ENCODE measurements around the gene KIAA1217. TPM values are rescaled to one million over a fixed set of nuclear protein-coding genes. Genes with fewer than 3 reads are reported as not detected.

KIAA1217 gene
- polyA plus RNA-seq, 1 donor from 2014 or later, result 0.22 TPM

DNA sequence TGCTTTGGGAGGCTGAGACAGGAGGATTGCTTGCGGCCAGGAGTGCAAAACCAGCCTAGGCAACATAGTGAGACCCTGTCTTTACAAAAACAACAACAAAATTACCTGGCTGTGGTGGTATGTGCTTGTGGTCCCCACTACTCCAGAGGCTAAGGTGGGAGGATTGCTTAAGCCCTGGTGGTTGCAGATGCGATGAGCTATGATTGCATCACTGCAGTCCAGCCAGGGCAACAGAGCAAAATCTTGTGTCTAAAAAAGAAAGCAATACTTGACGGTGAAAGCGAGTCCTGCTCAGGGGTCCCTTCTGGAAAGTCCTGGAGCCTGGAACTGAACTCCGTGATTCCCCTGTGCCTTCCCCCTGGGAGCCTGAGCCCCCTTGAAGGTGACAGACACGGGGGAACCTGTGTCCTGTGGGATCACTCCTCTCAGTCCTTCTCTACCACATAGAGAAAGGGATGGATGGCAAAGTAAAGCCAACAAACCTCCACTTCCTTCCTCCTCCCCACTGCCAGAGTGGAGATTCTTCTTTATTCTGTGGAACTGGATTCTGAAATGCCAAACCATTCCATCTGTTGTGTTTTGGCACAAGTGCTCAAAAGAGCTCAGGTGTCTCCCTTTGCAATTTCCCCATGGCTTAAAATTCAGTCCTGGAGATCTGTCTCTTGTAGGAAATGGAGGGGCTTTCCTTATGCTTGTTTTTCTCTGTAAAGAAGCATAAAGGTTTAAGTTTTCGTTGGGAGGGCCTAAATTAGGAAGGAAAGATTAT is 50.6 kb downstream of the KIAA1217 start:
- no peaks in the 10 kb centered on the region for H3K79me2 ChIP-seq (replicated peaks; ENCODE audit: insufficient read depth, low read length)
- no peak overlapping the region for H2AFZ ChIP-seq (ENCODE audit: low read depth, low read length)
- no peaks in the 10 kb centered on the region for H3K36me3 ChIP-seq (ENCODE audit: insufficient read depth, low read length)
- no peak overlapping the region for H3K4me2 ChIP-seq (ENCODE audit: low read length)
- H3K9me3 ChIP-seq (ENCODE audit: low read length), result no peaks in the 10 kb centered on the region
- no peaks in the 10 kb centered on the region for H3K27me3 ChIP-seq (ENCODE audit: insufficient read depth, low read depth, low read length)
- H3K27ac ChIP-seq (ENCODE audit: low read length), result no peak overlapping the region
- TF ChIP-seq MXI1 (conservative IDR thresholded peaks at IDR 0.05; ENCODE audit: poor library complexity, severe bottlenecking) (no peak), EZH2 (IDR thresholded peaks at IDR 0.05; ENCODE audit: borderline replicate concordance, insufficient read depth, low read length, poor library complexity, severe bottlenecking) (no peak), POLR2AphosphoS5 (IDR thresholded peaks at IDR 0.05) (no peak), EP300 (conservative IDR thresholded peaks at IDR 0.05; ENCODE audit: poor library complexity, severe bottlenecking) (no peak), TAF1 (IDR thresholded peaks at IDR 0.05; ENCODE audit: low read depth) (no peak)
- TF ChIP-seq, protein P1, sequence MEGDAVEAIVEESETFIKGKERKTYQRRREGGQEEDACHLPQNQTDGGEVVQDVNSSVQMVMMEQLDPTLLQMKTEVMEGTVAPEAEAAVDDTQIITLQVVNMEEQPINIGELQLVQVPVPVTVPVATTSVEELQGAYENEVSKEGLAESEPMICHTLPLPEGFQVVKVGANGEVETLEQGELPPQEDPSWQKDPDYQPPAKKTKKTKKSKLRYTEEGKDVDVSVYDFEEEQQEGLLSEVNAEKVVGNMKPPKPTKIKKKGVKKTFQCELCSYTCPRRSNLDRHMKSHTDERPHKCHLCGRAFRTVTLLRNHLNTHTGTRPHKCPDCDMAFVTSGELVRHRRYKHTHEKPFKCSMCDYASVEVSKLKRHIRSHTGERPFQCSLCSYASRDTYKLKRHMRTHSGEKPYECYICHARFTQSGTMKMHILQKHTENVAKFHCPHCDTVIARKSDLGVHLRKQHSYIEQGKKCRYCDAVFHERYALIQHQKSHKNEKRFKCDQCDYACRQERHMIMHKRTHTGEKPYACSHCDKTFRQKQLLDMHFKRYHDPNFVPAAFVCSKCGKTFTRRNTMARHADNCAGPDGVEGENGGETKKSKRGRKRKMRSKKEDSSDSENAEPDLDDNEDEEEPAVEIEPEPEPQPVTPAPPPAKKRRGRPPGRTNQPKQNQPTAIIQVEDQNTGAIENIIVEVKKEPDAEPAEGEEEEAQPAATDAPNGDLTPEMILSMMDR (IDR thresholded peaks at IDR 0.05; ENCODE audit: poor library complexity, severe bottlenecking), result no peak
- no peaks in the 10 kb centered on the region for H4K20me1 ChIP-seq (ENCODE audit: insufficient read depth)
- H3K4me3 ChIP-seq (ENCODE audit: low read length), result no peak overlapping the region
- H3K9ac ChIP-seq (ENCODE audit: low read length), result no peak overlapping the region
- H3F3A ChIP-seq (ENCODE audit: insufficient read depth, low read length, poor library complexity, severe bottlenecking), result no peaks in the 10 kb centered on the region
- no peaks in the 10 kb centered on the region for H3K9me2 ChIP-seq (ENCODE audit: insufficient read depth, low read length)

DNA sequence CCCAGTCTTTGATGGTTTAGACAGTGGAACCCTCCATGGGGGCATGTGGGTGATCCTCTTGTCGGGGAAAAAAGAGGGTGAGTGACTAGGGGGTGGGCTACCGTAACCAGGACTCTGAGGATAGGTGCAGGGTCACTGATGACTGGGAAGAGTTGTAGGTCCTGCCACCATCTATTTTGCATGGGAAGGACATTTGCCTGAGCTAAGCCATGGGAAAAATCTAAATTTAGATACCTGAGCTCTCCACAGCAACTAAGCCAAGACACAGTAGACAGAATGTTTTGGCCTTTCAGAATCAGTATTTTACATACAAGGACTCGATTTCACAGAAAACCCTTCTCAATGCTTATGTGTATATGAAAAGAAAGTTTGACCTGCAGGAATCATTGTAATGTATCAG is 52.7 kb downstream of the KIAA1217 start:
- H3K4me3 ChIP-seq (ENCODE audit: low read length), result no peak overlapping the region
- H3K79me2 ChIP-seq (replicated peaks; ENCODE audit: insufficient read depth, low read length), result no peaks in the 10 kb centered on the region
- no peaks in the 10 kb centered on the region for H3K27me3 ChIP-seq (ENCODE audit: insufficient read depth, low read depth, low read length)
- H3K4me2 ChIP-seq (ENCODE audit: low read length), result no peak overlapping the region
- H3F3A ChIP-seq (ENCODE audit: insufficient read depth, low read length, poor library complexity, severe bottlenecking), result no peaks in the 10 kb centered on the region
- H3K36me3 ChIP-seq (ENCODE audit: insufficient read depth, low read length), result no peaks in the 10 kb centered on the region
- no peaks in the 10 kb centered on the region for H3K9me3 ChIP-seq (ENCODE audit: low read length)
- H3K9ac ChIP-seq (ENCODE audit: low read length), result no peak overlapping the region
- TF ChIP-seq, protein P1 (IDR thresholded peaks at IDR 0.05; ENCODE audit: poor library complexity, severe bottlenecking), result no peak
- TF ChIP-seq TAF1 (IDR thresholded peaks at IDR 0.05; ENCODE audit: low read depth) (no peak), RAD21 (conservative IDR thresholded peaks at IDR 0.05) (no peak), MXI1 (conservative IDR thresholded peaks at IDR 0.05; ENCODE audit: poor library complexity, severe bottlenecking) (no peak), EP300 (conservative IDR thresholded peaks at IDR 0.05; ENCODE audit: poor library complexity, severe bottlenecking) (no peak), EZH2 (IDR thresholded peaks at IDR 0.05; ENCODE audit: borderline replicate concordance, insufficient read depth, low read length, poor library complexity, severe bottlenecking) (no peak), SMC3 (conservative IDR thresholded peaks at IDR 0.05; ENCODE audit: poor library complexity) (no peak), POLR2AphosphoS5 (IDR thresholded peaks at IDR 0.05) (no peak)
- TF ChIP-seq, protein P2, sequence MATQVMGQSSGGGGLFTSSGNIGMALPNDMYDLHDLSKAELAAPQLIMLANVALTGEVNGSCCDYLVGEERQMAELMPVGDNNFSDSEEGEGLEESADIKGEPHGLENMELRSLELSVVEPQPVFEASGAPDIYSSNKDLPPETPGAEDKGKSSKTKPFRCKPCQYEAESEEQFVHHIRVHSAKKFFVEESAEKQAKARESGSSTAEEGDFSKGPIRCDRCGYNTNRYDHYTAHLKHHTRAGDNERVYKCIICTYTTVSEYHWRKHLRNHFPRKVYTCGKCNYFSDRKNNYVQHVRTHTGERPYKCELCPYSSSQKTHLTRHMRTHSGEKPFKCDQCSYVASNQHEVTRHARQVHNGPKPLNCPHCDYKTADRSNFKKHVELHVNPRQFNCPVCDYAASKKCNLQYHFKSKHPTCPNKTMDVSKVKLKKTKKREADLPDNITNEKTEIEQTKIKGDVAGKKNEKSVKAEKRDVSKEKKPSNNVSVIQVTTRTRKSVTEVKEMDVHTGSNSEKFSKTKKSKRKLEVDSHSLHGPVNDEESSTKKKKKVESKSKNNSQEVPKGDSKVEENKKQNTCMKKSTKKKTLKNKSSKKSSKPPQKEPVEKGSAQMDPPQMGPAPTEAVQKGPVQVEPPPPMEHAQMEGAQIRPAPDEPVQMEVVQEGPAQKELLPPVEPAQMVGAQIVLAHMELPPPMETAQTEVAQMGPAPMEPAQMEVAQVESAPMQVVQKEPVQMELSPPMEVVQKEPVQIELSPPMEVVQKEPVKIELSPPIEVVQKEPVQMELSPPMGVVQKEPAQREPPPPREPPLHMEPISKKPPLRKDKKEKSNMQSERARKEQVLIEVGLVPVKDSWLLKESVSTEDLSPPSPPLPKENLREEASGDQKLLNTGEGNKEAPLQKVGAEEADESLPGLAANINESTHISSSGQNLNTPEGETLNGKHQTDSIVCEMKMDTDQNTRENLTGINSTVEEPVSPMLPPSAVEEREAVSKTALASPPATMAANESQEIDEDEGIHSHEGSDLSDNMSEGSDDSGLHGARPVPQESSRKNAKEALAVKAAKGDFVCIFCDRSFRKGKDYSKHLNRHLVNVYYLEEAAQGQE (IDR thresholded peaks at IDR 0.05; ENCODE audit: borderline replicate concordance), result no peak
- H3K27ac ChIP-seq (ENCODE audit: low read length), result no peak overlapping the region
- no peaks in the 10 kb centered on the region for H4K20me1 ChIP-seq (ENCODE audit: insufficient read depth)
- H2AFZ ChIP-seq (ENCODE audit: low read depth, low read length), result no peak overlapping the region
- H3K9me2 ChIP-seq (ENCODE audit: insufficient read depth, low read length), result no peaks in the 10 kb centered on the region
